Testis (tissue), 3 donors: Measurements from ENCODE around the gene RBPMS2. TPM values are rescaled to one million over a fixed set of nuclear protein-coding genes. Genes with fewer than 3 reads are reported as not detected.

ENCODE experiments used
- DNase-seq: peaks from one replicate; pipeline ENCODE4 v3.0.0-alpha.2; 2019
- H3K27ac ChIP-seq, 2 donors: fragments of 200-600 bp; sonication (generic); one replicate each; pipeline ENCODE4 v1.5.1; 2019
- H3K27me3 ChIP-seq: fragments of 200-600 bp; sonication (generic); one replicate; pipeline ENCODE4 v1.5.1; 2019
- H3K36me3 ChIP-seq: fragments of 200-600 bp; sonication (generic); one replicate; pipeline ENCODE4 v1.5.1; 2017; ENCODE audit warnings: low read depth; ENCODE audit errors: missing control alignments
- H3K4me1 ChIP-seq: fragments of 200-600 bp; sonication (generic); one replicate; pipeline ENCODE4 v1.5.1; 2019
- H3K4me3 ChIP-seq, 2 donors: fragments of 200-600 bp; sonication (generic); one replicate each; pipeline ENCODE4 v1.5.1; 2017 to 2019
- H3K9me3 ChIP-seq: fragments of 200-600 bp; sonication (generic); one replicate; pipeline ENCODE4 v1.5.1; 2017
- POLR2A ChIP-seq: fragments of 450-650 bp; IDR thresholded peaks from one replicate; pipeline ENCODE4 v1.6.1; 2017; ENCODE audit warnings: antibody characterized with exemption, mild to moderate bottlenecking, moderate library complexity
- WGBS, 2 donors: methylation state at CpG; one replicate each; pipeline ENCODE4 v1.1.5; 2018; 5-methylcytosine and 5-hydroxymethylcytosine counted together
- intact Hi-C: fragments of 100-400 bp; cut with DNase I; formaldehyde crosslinking; loops from one replicate; pipeline ENCODE4 v1.15.1; 2023; ENCODE audit warnings: low total_unique reads
- polyA plus RNA-seq: library from polyadenylated mRNA; stranded (reverse); fragments of 350-450 nt; fragmentation: Illumina TruSeq; extraction: RNeasy Lipid Tissue Mini Kit (QIAGEN cat#74804); gene quantifications from one replicate; pipeline ENCODE4 v1.2.3, GENCODE V29; 2014; ENCODE audit warnings: low read depth, low replicate concordance; ENCODE audit not compliant: insufficient read depth
- total RNA-seq, 2 donors: library from RNA; depleted of rRNA; stranded (reverse); fragments of >200 nt; gene quantifications; one replicate each; pipeline ENCODE4 v1.2.3, GENCODE V29; 2016
- TF ChIP-seq, protein P1 (sequence below), 3 experiments: fragments of 450-650 bp in 2 of 3; fragments of 200-600 bp in 1 of 3; sonication (generic) in 1 of 3; IDR thresholded peaks; one replicate each; pipeline ENCODE4 v1.5.1; 2016 to 2019; ENCODE audit warnings: antibody characterized with exemption in 3 of 3, mild to moderate bottlenecking in 2 of 3, moderate library complexity in 1 of 3

RBPMS2 gene
- total and polyA plus RNA-seq, 3 donors from 2014 or later = 5.0 to 9.7 (median 5.8) TPM

DNA sequence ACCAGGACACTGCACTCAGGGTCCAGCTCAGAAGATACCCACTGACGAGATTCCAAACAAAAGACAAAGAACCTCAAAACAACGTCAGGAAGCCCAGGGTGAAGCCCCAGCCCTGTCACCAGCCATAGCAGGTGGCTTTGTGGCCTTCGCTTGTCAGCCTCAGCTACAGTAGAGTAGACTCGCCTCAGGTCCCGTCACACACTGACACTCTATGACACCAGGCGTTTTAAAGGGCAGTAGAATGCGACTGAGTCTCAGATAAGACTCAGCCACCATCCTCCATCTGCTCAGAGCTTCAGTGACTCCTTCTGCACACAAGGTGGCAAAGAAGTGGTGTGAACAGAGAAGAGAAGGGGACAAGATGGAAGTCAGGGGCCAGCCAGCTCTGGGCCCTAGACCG is 12.8 kb downstream of the RBPMS2 start:
- Histone ChIP-seq H3K27me3 (no peaks in the 10 kb centered on the region), H3K36me3 (no peaks in the 10 kb centered on the region), H3K27ac (no peak overlapping the region), H3K4me3 (no peak overlapping the region), H3K9me3 (no peaks in the 10 kb centered on the region), H3K4me1 (no peaks in the 10 kb centered on the region)
- DNase-seq = no peak
- WGBS, 2 donors = 91 to 93% methylated on average over 8 of the region's 8 CpGs
- TF ChIP-seq, protein P1, sequence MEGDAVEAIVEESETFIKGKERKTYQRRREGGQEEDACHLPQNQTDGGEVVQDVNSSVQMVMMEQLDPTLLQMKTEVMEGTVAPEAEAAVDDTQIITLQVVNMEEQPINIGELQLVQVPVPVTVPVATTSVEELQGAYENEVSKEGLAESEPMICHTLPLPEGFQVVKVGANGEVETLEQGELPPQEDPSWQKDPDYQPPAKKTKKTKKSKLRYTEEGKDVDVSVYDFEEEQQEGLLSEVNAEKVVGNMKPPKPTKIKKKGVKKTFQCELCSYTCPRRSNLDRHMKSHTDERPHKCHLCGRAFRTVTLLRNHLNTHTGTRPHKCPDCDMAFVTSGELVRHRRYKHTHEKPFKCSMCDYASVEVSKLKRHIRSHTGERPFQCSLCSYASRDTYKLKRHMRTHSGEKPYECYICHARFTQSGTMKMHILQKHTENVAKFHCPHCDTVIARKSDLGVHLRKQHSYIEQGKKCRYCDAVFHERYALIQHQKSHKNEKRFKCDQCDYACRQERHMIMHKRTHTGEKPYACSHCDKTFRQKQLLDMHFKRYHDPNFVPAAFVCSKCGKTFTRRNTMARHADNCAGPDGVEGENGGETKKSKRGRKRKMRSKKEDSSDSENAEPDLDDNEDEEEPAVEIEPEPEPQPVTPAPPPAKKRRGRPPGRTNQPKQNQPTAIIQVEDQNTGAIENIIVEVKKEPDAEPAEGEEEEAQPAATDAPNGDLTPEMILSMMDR (IDR thresholded peaks at IDR 0.05) = no peak
- TF ChIP-seq POLR2A = no peak
- intact Hi-C loops = no loop called here

DNA sequence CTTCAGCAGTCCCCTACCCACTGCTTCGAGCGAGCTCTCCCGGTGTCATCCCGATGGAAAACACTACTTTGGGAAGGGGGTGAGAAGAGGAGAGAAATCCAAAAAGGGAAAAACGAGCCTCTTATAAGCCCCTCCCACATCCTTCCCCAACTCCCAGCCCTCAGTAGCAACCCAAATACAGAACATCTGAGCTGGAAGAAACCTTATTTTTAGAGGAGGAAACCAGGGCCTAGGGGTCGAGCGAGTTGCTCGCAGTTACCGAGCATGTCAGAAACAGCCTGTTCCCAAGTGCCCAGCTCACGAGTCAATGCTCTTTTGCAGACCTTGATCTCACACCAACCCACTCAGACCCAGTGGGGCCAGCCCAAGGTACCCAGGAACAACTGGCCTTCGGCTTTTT is 14.2 kb downstream of the RBPMS2 start:
- DNase-seq = no peak
- Histone ChIP-seq H3K36me3 (no peaks in the 10 kb centered on the region), H3K4me3 (no peak overlapping the region), H3K4me1 (no peaks in the 10 kb centered on the region), H3K27ac (no peak overlapping the region), H3K27me3 (no peaks in the 10 kb centered on the region), H3K9me3 (no peaks in the 10 kb centered on the region)
- WGBS, 2 donors = 53 to 63% methylated on average over 11 of the region's 11 CpGs
- TF ChIP-seq POLR2A = no peak
- TF ChIP-seq, protein P1 (IDR thresholded peaks at IDR 0.05) = no peak
- intact Hi-C loops = no loop called here

DNA sequence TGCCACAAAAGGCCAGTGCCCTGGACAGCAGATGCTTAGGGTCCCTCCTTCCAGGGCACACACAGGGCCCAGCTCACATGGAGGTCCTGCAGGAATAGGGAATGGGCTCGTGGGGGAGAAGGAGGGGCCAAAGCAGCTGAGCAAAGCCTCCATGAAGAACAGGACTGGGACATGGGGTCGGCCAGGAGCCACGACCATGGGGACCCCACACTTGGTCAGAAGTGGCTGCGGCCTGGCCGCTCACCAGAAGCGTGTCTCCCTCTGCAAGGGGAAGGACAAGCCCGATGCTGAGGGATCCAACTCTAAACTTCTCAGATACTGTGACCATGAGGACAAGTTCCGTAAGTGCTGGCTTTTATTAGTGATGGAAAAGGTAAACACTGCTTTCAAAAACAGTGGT is 15.3 kb downstream of the RBPMS2 start:
- no peak overlapping the region for H3K27ac ChIP-seq
- intact Hi-C loops = no loop called here
- WGBS, 2 donors = 86 to 98% methylated on average over 6 to 8 of the region's 8 CpGs

DNA sequence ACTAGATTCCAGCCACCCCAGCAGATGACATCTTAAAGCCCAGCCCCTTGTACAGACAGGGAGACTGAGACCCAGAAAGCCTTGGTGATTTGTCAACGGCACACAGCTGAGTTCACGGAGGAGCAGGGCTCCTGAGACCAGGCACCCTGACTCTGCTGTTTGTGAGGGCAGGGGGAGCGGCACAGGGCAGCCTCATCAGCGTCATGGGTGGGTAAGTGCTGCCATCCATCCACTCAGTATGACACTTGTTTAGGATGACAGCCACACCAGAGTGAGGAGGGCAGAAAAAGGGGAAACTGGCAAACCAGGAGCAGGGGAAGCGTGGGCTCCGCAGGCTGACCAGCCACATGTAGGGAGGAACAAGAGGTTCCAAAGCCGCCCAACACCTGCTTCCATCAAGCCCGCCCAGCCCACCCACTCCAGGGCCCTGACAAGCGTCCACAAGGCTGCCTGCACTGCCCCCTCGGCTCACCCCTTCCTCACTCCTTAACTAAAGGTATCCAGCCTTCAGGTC is 19.9 kb downstream of the RBPMS2 start:
- 93 to 94% methylated on average over 9 to 10 of the region's 10 CpGs for WGBS, 2 donors
- H3K27me3 ChIP-seq = no peaks in the 10 kb centered on the region
- no peak overlapping the region for H3K4me3 ChIP-seq
- H3K4me1 ChIP-seq = no peaks in the 10 kb centered on the region
- no peaks in the 10 kb centered on the region for H3K36me3 ChIP-seq
- no peaks in the 10 kb centered on the region for H3K9me3 ChIP-seq
- TF ChIP-seq, protein P1 (IDR thresholded peaks at IDR 0.05) = no peak
- TF ChIP-seq POLR2A = no peak
- intact Hi-C loops = no loop called here
- H3K27ac ChIP-seq = no peak overlapping the region
- DNase-seq = no peak

More for the DNA sequence above, 15.3 kb downstream of the RBPMS2 start:
- DNase-seq = no peak
- Histone ChIP-seq H3K4me3 (no peak overlapping the region), H3K9me3 (no peaks in the 10 kb centered on the region), H3K36me3 (no peaks in the 10 kb centered on the region), H3K27me3 (no peaks in the 10 kb centered on the region), H3K4me1 (no peaks in the 10 kb centered on the region)
- no peak for TF ChIP-seq POLR2A
- TF ChIP-seq, protein P1 (IDR thresholded peaks at IDR 0.05) = no peak
